Small intestine (tissue), 7 donors: Measurements from ENCODE around the gene CBR4. TPM values are rescaled to one million over a fixed set of nuclear protein-coding genes. Genes with fewer than 3 reads are reported as not detected.

ENCODE experiments used
- DNase-seq, 2 donors: peaks; one replicate each; pipeline versions ENCODE4 v3.0.0 to v3.0.0-alpha.2; 2013
- FAIRE-seq: peaks from 2 replicates; lab custom pipeline; 2012; peaks lifted over from hg19 to GRCh38; lab: Jason Lieb, UNC
- H3K27ac ChIP-seq, 3 donors: one replicate each; pipeline ENCODE4 v1.5.1; 2013; ENCODE audit warnings: low read length in 2 of 3, mild to moderate bottlenecking in 2 of 3, control low read depth in 1 of 3, inconsistent platforms in 1 of 3, low read depth in 1 of 3, moderate library complexity in 1 of 3
- H3K27me3 ChIP-seq, 3 donors: one replicate each; pipeline ENCODE4 v1.6.1; 2013; ENCODE audit warnings: low read length in 3 of 3, inconsistent platforms in 1 of 3; ENCODE audit not compliant: control insufficient read depth in 3 of 3, insufficient read depth in 3 of 3
- H3K36me3 ChIP-seq, 3 donors: one replicate each; pipeline ENCODE4 v1.6.1; 2013; ENCODE audit warnings: low read length in 3 of 3, inconsistent platforms in 1 of 3, low read depth in 1 of 3, mild to moderate bottlenecking in 1 of 3, moderate library complexity in 1 of 3; ENCODE audit not compliant: control insufficient read depth in 3 of 3, insufficient read depth in 2 of 3
- H3K4me1 ChIP-seq, 3 donors: one replicate each; pipeline ENCODE4 v1.6.1; 2013; ENCODE audit warnings: low read length in 2 of 3, inconsistent platforms in 1 of 3, low read depth in 1 of 3, mild to moderate bottlenecking in 1 of 3, moderate library complexity in 1 of 3; ENCODE audit not compliant: control insufficient read depth in 3 of 3, insufficient read depth in 2 of 3
- H3K4me3 ChIP-seq, 3 donors: one replicate each; pipeline ENCODE4 v1.5.1; 2013; ENCODE audit warnings: low read length in 3 of 3, control low read depth in 1 of 3, inconsistent platforms in 1 of 3, low read depth in 1 of 3, mild to moderate bottlenecking in 1 of 3, moderate library complexity in 1 of 3
- H3K9me3 ChIP-seq, 2 donors: one replicate each; pipeline ENCODE4 v1.6.1; 2013; ENCODE audit warnings: low read depth in 1 of 2, low read length in 1 of 2; ENCODE audit not compliant: control insufficient read depth in 2 of 2, insufficient read depth in 1 of 2
- WGBS, 3 donors: extraction: QIAGEN DNeasy Blood & Tissue Kit; methylation state at CpG; one replicate each; pipeline ENCODE4 v1.1.7; 2013; 5-methylcytosine and 5-hydroxymethylcytosine counted together
- polyA plus RNA-seq, 4 donors: library from polyadenylated mRNA; stranded (reverse) in 3 of 4; unstranded in 1 of 4; fragments of 200-250 nt in 3 of 4; fragments of 120-200 nt in 1 of 4; gene quantifications; one replicate each; pipeline versions ENCODE4 v1.2.1 to v1.2.3, GENCODE V29; 2013
- donor health status: healthy with polysubstance abuse.
- donor health status: control.
- donor health status: control.
- donor health status: Bipolar disorder and iron deficiency.
- donor health status: healthy.

CBR4 gene
- polyA plus RNA-seq, 4 donors = 5.7 to 24.2 (median 11.3) TPM

DNA sequence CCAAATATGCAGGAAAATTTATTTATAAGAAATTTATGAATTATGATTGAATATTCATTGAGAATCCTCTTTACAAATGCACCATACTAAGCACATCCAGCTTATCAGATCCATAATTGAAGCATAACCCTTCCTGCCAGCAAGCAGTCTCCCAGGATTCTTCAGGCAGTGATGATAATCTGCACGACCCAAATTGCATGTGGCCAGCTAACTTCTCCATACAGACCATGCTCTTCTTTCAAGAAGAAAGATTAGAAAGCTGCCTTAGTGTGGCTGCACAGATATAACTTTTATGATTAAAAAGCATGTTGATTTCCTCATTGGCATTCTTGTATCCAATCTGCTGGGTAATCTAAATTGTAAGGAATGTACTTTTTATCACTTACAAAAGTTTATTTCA, 3.3 kb upstream of the CBR4 start:
- DNase-seq = no peak
- H3K27ac ChIP-seq = no peak overlapping the region
- H3K4me3 ChIP-seq = no peak overlapping the region
- H3K36me3 ChIP-seq = no peaks in the 10 kb centered on the region
- H3K4me1 ChIP-seq = peaks cover 0 to 33% (median 8%) of the 10 kb centered on the region in 3 donors
- H3K9me3 ChIP-seq = no peaks in the 10 kb centered on the region
- FAIRE-seq = no peak
- H3K27me3 ChIP-seq = no peaks in the 10 kb centered on the region
- 76 to 88% (median 77%) methylated on average over 1 of the region's 1 CpG for WGBS, 3 donors

DNA sequence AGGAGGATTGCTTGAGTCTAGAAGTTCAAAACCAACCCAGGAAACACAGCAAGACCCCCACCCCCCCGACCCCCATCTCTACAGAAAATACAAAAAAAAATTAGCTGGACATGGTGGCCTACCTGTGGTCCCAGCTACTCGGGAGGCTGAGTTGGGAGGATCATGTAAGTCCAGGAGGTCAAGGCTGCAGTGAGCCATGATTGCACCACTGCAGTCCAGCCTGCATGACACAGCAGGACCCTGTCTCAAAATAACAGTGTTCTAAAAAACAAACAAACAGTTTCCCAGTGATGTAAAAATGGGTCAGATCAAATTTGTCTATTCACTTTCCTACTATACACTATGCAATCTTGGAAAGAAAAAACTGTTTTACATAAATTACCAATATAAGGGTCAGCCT, 2.0 kb upstream of the CBR4 start:
- no peaks in the 10 kb centered on the region for H3K27me3 ChIP-seq
- H3K9me3 ChIP-seq = no peaks in the 10 kb centered on the region
- DNase-seq (no peak), FAIRE-seq (no peak)
- no peaks in the 10 kb centered on the region for H3K36me3 ChIP-seq
- H3K4me3 ChIP-seq = no peak overlapping the region
- H3K27ac ChIP-seq = no peak overlapping the region
- 78 to 88% (median 78%) methylated on average over 2 of the region's 2 CpGs for WGBS, 3 donors
- H3K4me1 ChIP-seq = peaks cover 0 to 27% (median 9%) of the 10 kb centered on the region in 3 donors

DNA sequence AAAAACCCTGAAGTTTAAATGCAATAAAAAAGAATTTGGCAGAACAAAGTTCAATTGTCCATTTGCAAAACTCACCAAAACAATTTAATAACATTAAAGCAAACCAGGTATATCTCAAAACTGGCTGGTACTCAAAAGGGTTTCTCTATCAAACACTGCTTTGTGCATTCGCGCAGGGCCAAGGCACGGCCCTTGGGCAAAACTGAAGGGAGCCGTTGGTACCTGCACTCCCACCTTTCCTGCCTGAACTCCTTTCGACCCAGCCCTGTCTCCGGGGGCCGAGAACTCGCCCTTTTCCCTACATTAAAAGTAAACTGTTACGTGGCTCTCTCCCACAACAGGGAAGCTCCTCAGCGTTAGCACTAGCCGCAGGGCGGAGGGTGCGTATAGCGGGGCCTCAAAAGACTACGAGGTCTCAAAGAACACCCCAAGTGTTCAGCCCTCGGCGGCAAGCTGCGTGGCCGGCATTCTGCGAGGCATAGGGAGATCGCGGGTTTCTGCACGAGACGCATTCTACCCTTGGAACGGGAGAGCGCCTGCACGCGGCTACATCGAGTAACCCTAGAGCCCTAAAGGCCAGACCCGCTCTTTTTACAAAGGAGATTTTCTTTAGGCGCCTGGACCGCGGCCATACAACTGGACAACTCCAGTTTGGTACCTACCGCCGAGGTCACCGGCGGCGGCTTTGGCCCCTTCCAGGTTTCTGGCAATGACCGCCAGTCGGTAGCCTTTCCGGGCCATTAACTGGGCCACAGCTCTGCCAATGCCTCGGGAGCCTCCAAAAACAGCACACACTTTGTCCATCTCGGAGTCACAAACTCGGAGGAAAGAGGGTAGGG, 550 bp downstream of the CBR4 start:
- H3K36me3 ChIP-seq = no peaks in the 10 kb centered on the region
- FAIRE-seq = no peak
- H3K4me3 ChIP-seq = peak overlapping the region; percentile 69 to 95 (median 76)
- H3K4me1 ChIP-seq = peaks cover 0 to 11% (median 7%) of the 10 kb centered on the region in 3 donors
- 0 to 1% (median 1%) methylated on average over 44 of the region's 44 CpGs for WGBS, 3 donors
- H3K27me3 ChIP-seq = no peaks in the 10 kb centered on the region
- no peaks in the 10 kb centered on the region for H3K9me3 ChIP-seq
- peak overlapping the region; percentile 92 to 99 (median 96) for H3K27ac ChIP-seq
- DNase-seq = peak; percentile 68 to 88

DNA sequence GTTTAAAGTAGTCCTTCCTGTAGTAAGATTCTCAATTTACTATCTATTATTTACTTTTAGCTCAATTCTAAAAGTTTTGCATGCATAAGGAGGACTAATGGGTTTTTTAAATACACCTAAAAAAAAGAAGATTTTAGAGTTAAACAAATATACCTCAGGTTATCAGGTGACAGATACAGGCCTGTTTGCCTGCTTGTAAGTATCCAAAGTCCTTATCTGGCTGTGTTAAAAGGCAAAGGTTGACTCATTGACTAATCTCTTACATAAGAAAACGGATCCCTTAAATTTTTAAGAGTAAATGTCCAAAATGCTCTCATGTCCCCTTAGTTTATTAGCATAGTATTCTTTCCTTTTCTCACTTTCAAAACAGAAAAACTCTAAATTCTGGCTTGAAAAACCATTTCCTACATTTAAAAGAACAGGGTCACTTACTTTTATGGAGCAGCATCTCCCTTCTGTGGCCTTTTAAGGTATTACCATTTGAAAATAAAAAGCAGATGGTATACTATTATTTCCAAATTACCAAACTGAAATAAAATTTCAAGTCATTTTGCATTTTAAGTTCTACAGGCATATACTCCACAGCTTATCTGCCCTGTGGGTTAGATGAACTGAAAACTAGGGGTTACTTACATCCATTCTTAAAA, 4.5 kb downstream of the CBR4 start:
- 20 to 46% (median 32%) methylated on average over 1 of the region's 1 CpG for WGBS, 3 donors
- no peaks in the 10 kb centered on the region for H3K9me3 ChIP-seq
- no peak for FAIRE-seq
- DNase-seq = peak; percentile 39 to 40
- peaks cover 0 to 8% (median 7%) of the 10 kb centered on the region in 3 donors for H3K4me1 ChIP-seq
- H3K4me3 ChIP-seq = no peak overlapping the region
- peaks cover 0 to 8% (median 0%) of the 10 kb centered on the region in 3 donors for H3K36me3 ChIP-seq
- H3K27ac ChIP-seq = no peak overlapping the region
- no peaks in the 10 kb centered on the region for H3K27me3 ChIP-seq

DNA sequence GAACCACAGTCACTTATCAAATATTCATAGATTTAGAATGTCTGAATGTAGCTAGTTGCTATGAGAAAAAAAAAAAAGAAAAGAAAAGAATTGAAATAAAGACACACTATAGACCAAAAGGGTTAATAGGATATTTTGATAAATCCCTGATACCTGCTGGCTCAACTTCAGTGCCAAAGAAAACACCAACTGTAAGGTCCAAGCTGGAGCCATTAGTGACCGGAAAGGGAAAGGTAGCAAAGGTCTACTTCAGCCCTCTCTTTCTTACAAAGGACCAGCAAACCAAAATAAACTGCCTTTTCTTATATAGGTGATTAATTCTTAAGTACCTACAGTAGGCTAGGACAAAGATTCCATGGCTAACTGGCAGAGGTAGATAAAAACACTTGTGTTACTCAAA, 9.7 kb downstream of the CBR4 start:
- FAIRE-seq (no peak), DNase-seq (no peak)
- Histone ChIP-seq H3K9me3 (no peaks in the 10 kb centered on the region), H3K4me1 (no peaks in the 10 kb centered on the region), H3K27me3 (no peaks in the 10 kb centered on the region), H3K27ac (no peak overlapping the region), H3K36me3 (peaks cover 0 to 8% (median 5%) of the 10 kb centered on the region in 3 donors), H3K4me3 (no peak overlapping the region)
- 81 to 89% (median 82%) methylated on average over 1 of the region's 1 CpG for whole genome bisulfite sequencing, 3 donors

DNA sequence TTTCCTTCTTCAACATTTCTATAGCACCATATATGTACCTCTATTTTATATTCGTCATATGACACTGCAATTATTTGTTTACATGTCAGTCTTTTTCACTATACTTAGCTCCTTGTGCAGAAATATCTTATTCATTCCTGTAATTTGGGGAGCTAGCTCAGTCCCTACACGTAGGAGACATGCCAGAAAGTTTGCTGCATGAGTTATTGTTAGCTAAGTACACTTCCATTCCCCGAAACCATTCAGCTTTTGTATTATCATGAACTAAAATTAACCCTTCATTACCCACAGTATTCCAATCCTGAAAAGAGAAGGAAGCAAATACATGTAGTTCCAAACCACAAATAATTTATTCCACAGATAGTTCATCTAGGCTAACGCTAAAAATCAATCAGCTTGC, 10.2 kb downstream of the CBR4 start:
- Histone ChIP-seq H3K9me3 (no peaks in the 10 kb centered on the region), H3K27ac (no peak overlapping the region), H3K4me1 (no peaks in the 10 kb centered on the region), H3K27me3 (no peaks in the 10 kb centered on the region), H3K36me3 (peaks cover 0 to 9% (median 5%) of the 10 kb centered on the region in 3 donors), H3K4me3 (no peak overlapping the region)
- FAIRE-seq (no peak), DNase-seq (no peak)
- 55 to 71% (median 63%) methylated on average over 4 of the region's 4 CpGs for WGBS, 3 donors

DNA sequence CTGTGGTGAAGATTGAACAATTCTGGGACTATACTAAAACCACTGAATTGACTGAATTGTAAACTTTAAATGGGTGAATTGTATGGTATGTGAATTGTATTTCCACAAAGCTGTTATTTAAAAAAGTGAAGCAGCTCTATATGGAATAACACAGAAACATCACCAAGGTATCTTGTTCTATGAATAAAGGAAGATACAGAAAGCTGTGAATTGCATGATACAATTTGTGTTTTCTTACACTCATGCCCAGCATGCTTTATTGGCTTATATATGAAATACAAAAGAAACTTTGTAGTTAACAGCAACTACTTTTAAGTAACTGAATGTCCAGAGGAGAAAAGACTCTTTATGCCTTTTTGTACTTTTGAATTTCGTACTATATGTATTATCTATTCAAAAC, 11.5 kb downstream of the CBR4 start:
- no peaks in the 10 kb centered on the region for H3K9me3 ChIP-seq
- peaks cover 0 to 14% (median 5%) of the 10 kb centered on the region in 3 donors for H3K36me3 ChIP-seq
- FAIRE-seq (peak; percentile 23), DNase-seq (no peak)
- 89 to 94% (median 89%) methylated on average over 1 of the region's 1 CpG for WGBS, 3 donors
- no peaks in the 10 kb centered on the region for H3K4me1 ChIP-seq
- H3K27me3 ChIP-seq = no peaks in the 10 kb centered on the region
- H3K4me3 ChIP-seq = no peak overlapping the region
- H3K27ac ChIP-seq = no peak overlapping the region

DNA sequence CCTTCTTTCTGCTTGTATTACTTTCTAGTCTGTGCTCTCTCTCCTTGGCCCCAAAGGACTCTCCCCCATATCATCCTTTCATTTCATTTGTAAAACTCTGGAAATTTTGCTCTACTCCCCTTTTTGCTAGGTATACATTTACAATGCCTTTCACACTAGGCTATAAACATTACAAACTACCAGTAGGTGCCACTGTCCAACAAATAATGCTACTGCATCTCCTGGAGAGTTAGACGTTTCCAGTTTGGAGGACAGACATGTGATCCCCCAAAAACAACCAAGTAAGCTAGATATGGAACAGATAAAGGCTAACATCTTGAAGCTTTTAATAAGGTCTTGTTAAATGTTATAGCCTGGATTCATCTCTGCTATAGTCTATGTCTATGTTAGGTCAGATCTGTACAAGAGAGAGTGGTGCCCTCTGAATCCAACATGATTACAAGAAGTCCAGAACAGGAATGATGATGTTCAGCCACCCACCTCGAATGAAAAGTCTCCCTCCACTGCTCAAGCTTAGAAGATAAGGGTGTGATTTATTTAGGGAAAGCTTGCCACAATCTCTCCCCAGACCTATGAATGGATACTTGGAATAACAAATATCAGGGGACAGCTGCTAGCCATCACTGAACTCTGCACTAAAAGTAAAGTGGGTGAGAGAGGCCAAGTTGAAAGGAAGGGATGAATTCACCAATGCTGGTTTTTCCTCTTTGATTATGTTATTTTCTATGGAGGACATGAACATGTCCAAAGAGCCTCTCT, 14.3 kb downstream of the CBR4 start:
- DNase-seq (peak; percentile 9 to 24), FAIRE-seq (no peak)
- Histone ChIP-seq H3K9me3 (no peaks in the 10 kb centered on the region), H3K27me3 (no peaks in the 10 kb centered on the region), H3K4me3 (no peak overlapping the region), H3K27ac (no peak overlapping the region), H3K36me3 (peaks cover 0 to 7% (median 5%) of the 10 kb centered on the region in 3 donors), H3K4me1 (no peaks in the 10 kb centered on the region)
- 26 to 37% (median 30%) methylated on average over 2 of the region's 2 CpGs for WGBS, 3 donors
